ENCODE measurements around the gene TSFM. TPM values are rescaled to one million over a fixed set of nuclear protein-coding genes. Genes with fewer than 3 reads are reported as not detected.

Gene TSFM
- total RNA-seq, 4 donors from 2014 or later, result 9.4 to 21.2 (median 13.7) TPM

- no peak for TF ChIP-seq CTCF (IDR thresholded peaks at IDR 0.05)
- no peak for TF ChIP-seq POLR2A (IDR thresholded peaks at IDR 0.05)
Measured at GRCh38 chr12:57758552-57759359, 23.8 kb upstream of the TSFM start.

GRCh38 chr12:57759360-57759980, 23.1 kb upstream of the TSFM start:
- Histone ChIP-seq H3K9me3 (no peaks in the 10 kb centered on the region), H3K4me1 (peaks cover 0 to 17% (median 4%) of the 10 kb centered on the region in 4 donors), H3K36me3 (peaks cover 0 to 15% (median 0%) of the 10 kb centered on the region in 3 donors), H3K4me3 (no peak overlapping the region), H3K27me3 (no peaks in the 10 kb centered on the region), H3K27ac (no peak overlapping the region)
- no peak for DNase-seq
- TF ChIP-seq CTCF (IDR thresholded peaks at IDR 0.05) (peak in 4 of 6 experiments; percentile 50 to 61 (median 52)), POLR2A (IDR thresholded peaks at IDR 0.05) (no peak)

More at GRCh38 chr12:57758552-57759359, 23.8 kb upstream of the TSFM start:
- no peak for DNase-seq
- no peaks in the 10 kb centered on the region for H3K27me3 ChIP-seq
- H3K36me3 ChIP-seq, result peaks cover 0 to 15% (median 0%) of the 10 kb centered on the region in 3 donors
- no peak overlapping the region for H3K27ac ChIP-seq
- no peaks in the 10 kb centered on the region for H3K9me3 ChIP-seq
- H3K4me3 ChIP-seq, result no peak overlapping the region
- H3K4me1 ChIP-seq, result peaks cover 0 to 21% (median 4%) of the 10 kb centered on the region in 4 donors

- Histone ChIP-seq H3K9me3 (no peaks in the 10 kb centered on the region), H3K4me1 (peaks cover 0 to 24% (median 12%) of the 10 kb centered on the region in 4 donors), H3K4me3 (no peak overlapping the region), H3K27me3 (no peaks in the 10 kb centered on the region), H3K27ac (no peak overlapping the region), H3K36me3 (peaks cover 0 to 15% (median 0%) of the 10 kb centered on the region in 3 donors)
- DNase-seq, result no peak
- no peak for TF ChIP-seq POLR2A (IDR thresholded peaks at IDR 0.05)
- TF ChIP-seq CTCF (IDR thresholded peaks at IDR 0.05), result no peak
Measured at GRCh38 chr12:57760347-57760982, 22.1 kb upstream of the TSFM start.

GRCh38 chr12:57761391-57761998, 21.1 kb upstream of the TSFM start:
- Histone ChIP-seq H3K36me3 (peaks cover 0 to 15% (median 0%) of the 10 kb centered on the region in 3 donors), H3K27ac (no peak overlapping the region), H3K27me3 (peaks cover 0 to 7% of the 10 kb centered on the region in 2 donors), H3K4me1 (peaks cover 0 to 27% (median 21%) of the 10 kb centered on the region in 4 donors), H3K4me3 (no peak overlapping the region), H3K9me3 (no peaks in the 10 kb centered on the region)
- no peak for DNase-seq
- TF ChIP-seq CTCF (IDR thresholded peaks at IDR 0.05) (no peak), POLR2A (IDR thresholded peaks at IDR 0.05) (no peak)

GRCh38 chr12:57762463-57762862, 20.1 kb upstream of the TSFM start:
- TF ChIP-seq CTCF (IDR thresholded peaks at IDR 0.05) (no peak), POLR2A (IDR thresholded peaks at IDR 0.05) (no peak)
- Histone ChIP-seq H3K4me3 (no peak overlapping the region), H3K36me3 (peaks cover 0 to 15% (median 0%) of the 10 kb centered on the region in 3 donors), H3K9me3 (no peaks in the 10 kb centered on the region), H3K27ac (no peak overlapping the region), H3K4me1 (peaks cover 0 to 28% (median 22%) of the 10 kb centered on the region in 4 donors), H3K27me3 (peaks cover 0 to 13% of the 10 kb centered on the region in 2 donors)
- DNase-seq, result no peak
